ENCODE measurements around the gene RPRM.

DNA sequence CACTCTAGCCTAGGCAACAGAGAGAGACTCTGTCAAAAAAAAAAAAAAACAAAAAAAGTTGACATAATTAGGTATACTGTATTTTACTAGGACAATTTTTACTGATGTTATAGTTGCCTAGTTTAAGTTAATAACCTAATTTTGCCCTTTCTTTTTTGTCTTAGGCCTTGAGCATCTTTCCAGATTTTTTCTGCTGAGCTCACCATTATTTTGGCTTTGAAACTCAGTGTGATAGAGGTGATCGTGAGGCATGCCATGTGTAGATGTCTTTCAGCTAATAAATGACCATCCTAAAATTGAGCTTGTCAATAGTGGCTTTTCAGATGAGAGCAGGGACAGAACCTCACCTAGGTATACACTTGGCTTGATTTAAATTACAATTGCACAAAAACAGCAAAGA, 47.4 kb downstream of the RPRM start:
- TF ChIP-seq SRF (IDR thresholded peaks at IDR 0.05; ENCODE audit: low read depth in 2 of 2, low read length in 2 of 2), result no peak
- no peak for TF ChIP-seq POLR2A (IDR thresholded peaks at IDR 0.05; ENCODE audit: low read depth, low read length)
- no peak for TF ChIP-seq SMAD5 (IDR thresholded peaks at IDR 0.05; ENCODE audit: low read depth)
- TF ChIP-seq, protein P1, sequence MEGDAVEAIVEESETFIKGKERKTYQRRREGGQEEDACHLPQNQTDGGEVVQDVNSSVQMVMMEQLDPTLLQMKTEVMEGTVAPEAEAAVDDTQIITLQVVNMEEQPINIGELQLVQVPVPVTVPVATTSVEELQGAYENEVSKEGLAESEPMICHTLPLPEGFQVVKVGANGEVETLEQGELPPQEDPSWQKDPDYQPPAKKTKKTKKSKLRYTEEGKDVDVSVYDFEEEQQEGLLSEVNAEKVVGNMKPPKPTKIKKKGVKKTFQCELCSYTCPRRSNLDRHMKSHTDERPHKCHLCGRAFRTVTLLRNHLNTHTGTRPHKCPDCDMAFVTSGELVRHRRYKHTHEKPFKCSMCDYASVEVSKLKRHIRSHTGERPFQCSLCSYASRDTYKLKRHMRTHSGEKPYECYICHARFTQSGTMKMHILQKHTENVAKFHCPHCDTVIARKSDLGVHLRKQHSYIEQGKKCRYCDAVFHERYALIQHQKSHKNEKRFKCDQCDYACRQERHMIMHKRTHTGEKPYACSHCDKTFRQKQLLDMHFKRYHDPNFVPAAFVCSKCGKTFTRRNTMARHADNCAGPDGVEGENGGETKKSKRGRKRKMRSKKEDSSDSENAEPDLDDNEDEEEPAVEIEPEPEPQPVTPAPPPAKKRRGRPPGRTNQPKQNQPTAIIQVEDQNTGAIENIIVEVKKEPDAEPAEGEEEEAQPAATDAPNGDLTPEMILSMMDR (IDR thresholded peaks at IDR 0.05 in 2 of 3, conservative IDR thresholded peaks at IDR 0.05 in 1 of 3; ENCODE audit: control insufficient read depth in 2 of 3, extremely low read depth in 1 of 3, insufficient read depth in 1 of 3, low read depth in 3 of 3, low read length in 3 of 3), result no peak
- no peak for TF ChIP-seq EP300 (IDR thresholded peaks at IDR 0.05; ENCODE audit: borderline replicate concordance in 1 of 2, control insufficient read depth in 1 of 2, low read depth in 2 of 2, low read length in 2 of 2)
- TF ChIP-seq, protein P2, sequence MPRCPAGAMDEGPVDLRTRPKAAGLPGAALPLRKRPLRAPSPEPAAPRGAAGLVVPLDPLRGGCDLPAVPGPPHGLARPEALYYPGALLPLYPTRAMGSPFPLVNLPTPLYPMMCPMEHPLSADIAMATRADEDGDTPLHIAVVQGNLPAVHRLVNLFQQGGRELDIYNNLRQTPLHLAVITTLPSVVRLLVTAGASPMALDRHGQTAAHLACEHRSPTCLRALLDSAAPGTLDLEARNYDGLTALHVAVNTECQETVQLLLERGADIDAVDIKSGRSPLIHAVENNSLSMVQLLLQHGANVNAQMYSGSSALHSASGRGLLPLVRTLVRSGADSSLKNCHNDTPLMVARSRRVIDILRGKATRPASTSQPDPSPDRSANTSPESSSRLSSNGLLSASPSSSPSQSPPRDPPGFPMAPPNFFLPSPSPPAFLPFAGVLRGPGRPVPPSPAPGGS (IDR thresholded peaks at IDR 0.05; ENCODE audit: borderline replicate concordance, insufficient read depth, low read depth, low read length, poor library complexity, severe bottlenecking), result no peak
- no peak for TF ChIP-seq MXI1 (IDR thresholded peaks at IDR 0.05; ENCODE audit: low read depth, low read length)
- TF ChIP-seq, protein P3, sequence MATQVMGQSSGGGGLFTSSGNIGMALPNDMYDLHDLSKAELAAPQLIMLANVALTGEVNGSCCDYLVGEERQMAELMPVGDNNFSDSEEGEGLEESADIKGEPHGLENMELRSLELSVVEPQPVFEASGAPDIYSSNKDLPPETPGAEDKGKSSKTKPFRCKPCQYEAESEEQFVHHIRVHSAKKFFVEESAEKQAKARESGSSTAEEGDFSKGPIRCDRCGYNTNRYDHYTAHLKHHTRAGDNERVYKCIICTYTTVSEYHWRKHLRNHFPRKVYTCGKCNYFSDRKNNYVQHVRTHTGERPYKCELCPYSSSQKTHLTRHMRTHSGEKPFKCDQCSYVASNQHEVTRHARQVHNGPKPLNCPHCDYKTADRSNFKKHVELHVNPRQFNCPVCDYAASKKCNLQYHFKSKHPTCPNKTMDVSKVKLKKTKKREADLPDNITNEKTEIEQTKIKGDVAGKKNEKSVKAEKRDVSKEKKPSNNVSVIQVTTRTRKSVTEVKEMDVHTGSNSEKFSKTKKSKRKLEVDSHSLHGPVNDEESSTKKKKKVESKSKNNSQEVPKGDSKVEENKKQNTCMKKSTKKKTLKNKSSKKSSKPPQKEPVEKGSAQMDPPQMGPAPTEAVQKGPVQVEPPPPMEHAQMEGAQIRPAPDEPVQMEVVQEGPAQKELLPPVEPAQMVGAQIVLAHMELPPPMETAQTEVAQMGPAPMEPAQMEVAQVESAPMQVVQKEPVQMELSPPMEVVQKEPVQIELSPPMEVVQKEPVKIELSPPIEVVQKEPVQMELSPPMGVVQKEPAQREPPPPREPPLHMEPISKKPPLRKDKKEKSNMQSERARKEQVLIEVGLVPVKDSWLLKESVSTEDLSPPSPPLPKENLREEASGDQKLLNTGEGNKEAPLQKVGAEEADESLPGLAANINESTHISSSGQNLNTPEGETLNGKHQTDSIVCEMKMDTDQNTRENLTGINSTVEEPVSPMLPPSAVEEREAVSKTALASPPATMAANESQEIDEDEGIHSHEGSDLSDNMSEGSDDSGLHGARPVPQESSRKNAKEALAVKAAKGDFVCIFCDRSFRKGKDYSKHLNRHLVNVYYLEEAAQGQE (IDR thresholded peaks at IDR 0.05; ENCODE audit: low read depth, low read length), result no peak
- TF ChIP-seq, protein P4, sequence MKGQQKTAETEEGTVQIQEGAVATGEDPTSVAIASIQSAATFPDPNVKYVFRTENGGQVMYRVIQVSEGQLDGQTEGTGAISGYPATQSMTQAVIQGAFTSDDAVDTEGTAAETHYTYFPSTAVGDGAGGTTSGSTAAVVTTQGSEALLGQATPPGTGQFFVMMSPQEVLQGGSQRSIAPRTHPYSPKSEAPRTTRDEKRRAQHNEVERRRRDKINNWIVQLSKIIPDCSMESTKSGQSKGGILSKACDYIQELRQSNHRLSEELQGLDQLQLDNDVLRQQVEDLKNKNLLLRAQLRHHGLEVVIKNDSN (IDR thresholded peaks at IDR 0.05; ENCODE audit: borderline replicate concordance, extremely low read length, insufficient read depth, low read depth, low read length), result no peak
- TF ChIP-seq, protein P5, sequence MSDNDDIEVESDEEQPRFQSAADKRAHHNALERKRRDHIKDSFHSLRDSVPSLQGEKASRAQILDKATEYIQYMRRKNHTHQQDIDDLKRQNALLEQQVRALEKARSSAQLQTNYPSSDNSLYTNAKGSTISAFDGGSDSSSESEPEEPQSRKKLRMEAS (IDR thresholded peaks at IDR 0.05; ENCODE audit: low read depth, low read length), result no peak
